Peyer's patch (tissue), 4 donors: ENCODE data around the gene RASA3. TPM values are rescaled to one million over a fixed set of nuclear protein-coding genes. Genes with fewer than 3 reads are reported as not detected.

Experiments used
- DNase-seq, 3 donors: peaks; one replicate each; pipeline ENCODE4 v3.0.0-alpha.2; 2017 to 2019
- H3K27ac ChIP-seq, 4 donors: fragments of 200-600 bp; sonication (generic); one replicate each; pipeline ENCODE4 v1.5.1; 2016 to 2019
- H3K27me3 ChIP-seq, 2 donors: fragments of 200-600 bp; sonication (generic); one replicate each; pipeline ENCODE4 v1.5.1; 2019
- H3K36me3 ChIP-seq, 3 donors: fragments of 200-600 bp; sonication (generic); one replicate each; pipeline ENCODE4 v1.5.1; 2016 to 2019
- H3K4me1 ChIP-seq, 4 donors: fragments of 200-600 bp; sonication (generic); one replicate each; pipeline ENCODE4 v1.5.1; 2016 to 2019
- H3K4me3 ChIP-seq, 4 donors: fragments of 200-600 bp; sonication (generic); 1 replicate in 3 of 4; 2 replicates in 1 of 4; pipeline ENCODE4 v1.5.1; 2016 to 2019; ENCODE audit warnings: mild to moderate bottlenecking in 1 of 4
- H3K9me3 ChIP-seq, 4 donors: fragments of 200-600 bp; sonication (generic); one replicate each; pipeline ENCODE4 v1.5.1; 2016 to 2019; ENCODE audit warnings: mild to moderate bottlenecking in 1 of 4
- POLR2A ChIP-seq, 2 donors: fragments of 450-650 bp; IDR thresholded peaks; one replicate each; pipeline ENCODE4 v1.5.1; 2017; ENCODE audit warnings: antibody characterized with exemption in 2 of 2, mild to moderate bottlenecking in 2 of 2, moderate library complexity in 2 of 2
- total RNA-seq, 4 donors: library from RNA; depleted of rRNA; stranded (reverse); fragments of >200 nt; gene quantifications; one replicate each; pipeline ENCODE4 v1.1.0, GENCODE V29; 2016
- TF ChIP-seq, protein P1 (sequence below), 6 experiments: fragments of 450-650 bp in 4 of 6; fragments of 200-600 bp in 2 of 6; sonication (generic) in 1 of 6; IDR thresholded peaks; one replicate each; pipeline ENCODE4 v1.5.1; 2017 to 2019; ENCODE audit warnings: antibody characterized with exemption in 6 of 6, mild to moderate bottlenecking in 3 of 6, moderate library complexity in 1 of 6

Gene RASA3
- total RNA-seq, 4 donors from 2014 or later, result 3.5 to 41.3 (median 6.9) TPM

DNA sequence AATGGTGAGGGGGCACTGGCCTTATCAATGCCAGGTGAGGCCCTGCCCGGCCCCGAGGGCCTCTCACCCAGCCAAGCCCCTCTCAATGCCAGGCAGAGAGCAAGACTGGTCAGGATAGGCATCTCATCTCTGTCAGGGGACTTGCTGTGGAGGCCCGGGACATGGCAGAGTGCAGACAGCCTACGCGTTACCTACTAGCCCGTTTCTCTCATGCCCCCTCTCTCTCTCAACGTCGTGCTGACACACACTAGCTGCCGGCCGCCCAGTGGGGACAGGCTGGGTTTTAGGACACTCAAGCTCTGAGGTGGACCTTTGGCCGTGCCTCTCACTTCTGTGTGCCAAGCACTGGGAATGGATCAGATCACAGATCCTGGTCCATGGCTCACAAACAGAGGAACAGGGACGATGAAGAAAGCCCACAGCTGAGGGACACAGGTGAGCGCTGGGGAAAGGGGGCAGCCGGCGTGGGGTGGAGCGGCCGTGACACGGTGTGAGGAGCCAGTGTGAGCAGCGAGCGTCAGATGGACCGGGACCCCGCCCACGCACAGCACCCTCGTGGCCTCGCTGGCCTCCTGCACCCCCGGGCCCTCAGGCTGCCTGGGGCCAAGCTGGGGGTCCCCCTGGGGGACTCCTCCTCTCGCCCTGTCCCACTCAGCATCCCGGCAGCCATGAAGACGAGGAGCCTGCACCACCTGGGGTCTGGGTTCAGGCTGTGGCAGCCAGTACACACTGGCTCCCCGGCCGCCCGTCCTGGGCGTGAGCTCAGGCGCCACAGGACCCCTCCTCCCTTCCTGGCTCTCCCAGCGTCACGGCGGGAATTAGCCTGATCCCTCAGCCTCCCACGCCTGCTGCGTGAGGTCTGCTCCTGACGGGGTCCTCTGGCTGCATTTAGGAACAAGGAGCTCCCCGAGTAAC lies 81.6 kb downstream of the RASA3 start:
- no peak for DNase-seq
- TF ChIP-seq, protein P1, sequence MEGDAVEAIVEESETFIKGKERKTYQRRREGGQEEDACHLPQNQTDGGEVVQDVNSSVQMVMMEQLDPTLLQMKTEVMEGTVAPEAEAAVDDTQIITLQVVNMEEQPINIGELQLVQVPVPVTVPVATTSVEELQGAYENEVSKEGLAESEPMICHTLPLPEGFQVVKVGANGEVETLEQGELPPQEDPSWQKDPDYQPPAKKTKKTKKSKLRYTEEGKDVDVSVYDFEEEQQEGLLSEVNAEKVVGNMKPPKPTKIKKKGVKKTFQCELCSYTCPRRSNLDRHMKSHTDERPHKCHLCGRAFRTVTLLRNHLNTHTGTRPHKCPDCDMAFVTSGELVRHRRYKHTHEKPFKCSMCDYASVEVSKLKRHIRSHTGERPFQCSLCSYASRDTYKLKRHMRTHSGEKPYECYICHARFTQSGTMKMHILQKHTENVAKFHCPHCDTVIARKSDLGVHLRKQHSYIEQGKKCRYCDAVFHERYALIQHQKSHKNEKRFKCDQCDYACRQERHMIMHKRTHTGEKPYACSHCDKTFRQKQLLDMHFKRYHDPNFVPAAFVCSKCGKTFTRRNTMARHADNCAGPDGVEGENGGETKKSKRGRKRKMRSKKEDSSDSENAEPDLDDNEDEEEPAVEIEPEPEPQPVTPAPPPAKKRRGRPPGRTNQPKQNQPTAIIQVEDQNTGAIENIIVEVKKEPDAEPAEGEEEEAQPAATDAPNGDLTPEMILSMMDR (IDR thresholded peaks at IDR 0.05), result no peak
- no peak for TF ChIP-seq POLR2A (IDR thresholded peaks at IDR 0.05)
- Histone ChIP-seq H3K27ac (peak overlapping the region in 1 of 4 donors; percentile 5), H3K9me3 (no peaks in the 10 kb centered on the region), H3K27me3 (no peaks in the 10 kb centered on the region), H3K36me3 (peaks cover 0 to 7% (median 0%) of the 10 kb centered on the region in 3 donors), H3K4me3 (no peak overlapping the region), H3K4me1 (peaks cover 0 to 24% (median 14%) of the 10 kb centered on the region in 4 donors)

- DNase-seq, result no peak
- peaks cover 0 to under 1% (median 0%) of the 10 kb centered on the region in 3 donors for H3K36me3 ChIP-seq
- H3K4me1 ChIP-seq, result peaks cover 0 to 24% (median 14%) of the 10 kb centered on the region in 4 donors
- no peaks in the 10 kb centered on the region for H3K9me3 ChIP-seq
- no peaks in the 10 kb centered on the region for H3K27me3 ChIP-seq
- H3K27ac ChIP-seq, result peak overlapping the region in 1 of 4 donors; percentile 39
- H3K4me3 ChIP-seq, result no peak overlapping the region
- TF ChIP-seq POLR2A (IDR thresholded peaks at IDR 0.05), result no peak
- TF ChIP-seq, protein P1 (IDR thresholded peaks at IDR 0.05), result no peak
Observed at GRCh38 chr13:114049626-114050101, 82.8 kb downstream of the RASA3 start.

- TF ChIP-seq POLR2A (IDR thresholded peaks at IDR 0.05), result no peak
- TF ChIP-seq, protein P1 (IDR thresholded peaks at IDR 0.05), result no peak
- peak in 2 of 3 donors; percentile 85 to 86 for DNase-seq
- peak overlapping the region in 2 of 4 donors; percentile 45 to 73 for H3K27ac ChIP-seq
Observed at GRCh38 chr13:114049026-114049425, 83.4 kb downstream of the RASA3 start.

GRCh38 chr13:114048443-114048842 lies 84.0 kb downstream of the RASA3 start:
- no peak for DNase-seq
- Histone ChIP-seq H3K27me3 (no peaks in the 10 kb centered on the region), H3K27ac (peak overlapping the region in 2 of 4 donors; percentile 45 to 73), H3K9me3 (no peaks in the 10 kb centered on the region), H3K36me3 (no peaks in the 10 kb centered on the region), H3K4me3 (peak overlapping the region in 2 of 4 donors; percentile 12 to 35), H3K4me1 (peaks cover 0 to 24% (median 14%) of the 10 kb centered on the region in 4 donors)
- no peak for TF ChIP-seq POLR2A (IDR thresholded peaks at IDR 0.05)
- TF ChIP-seq, protein P1 (IDR thresholded peaks at IDR 0.05), result no peak

More at GRCh38 chr13:114049026-114049425, 83.4 kb downstream of the RASA3 start:
- H3K27me3 ChIP-seq, result no peaks in the 10 kb centered on the region
- peak overlapping the region in 2 of 4 donors; percentile 12 to 35 for H3K4me3 ChIP-seq
- H3K9me3 ChIP-seq, result no peaks in the 10 kb centered on the region
- H3K36me3 ChIP-seq, result no peaks in the 10 kb centered on the region
- peaks cover 0 to 24% (median 14%) of the 10 kb centered on the region in 4 donors for H3K4me1 ChIP-seq

DNA sequence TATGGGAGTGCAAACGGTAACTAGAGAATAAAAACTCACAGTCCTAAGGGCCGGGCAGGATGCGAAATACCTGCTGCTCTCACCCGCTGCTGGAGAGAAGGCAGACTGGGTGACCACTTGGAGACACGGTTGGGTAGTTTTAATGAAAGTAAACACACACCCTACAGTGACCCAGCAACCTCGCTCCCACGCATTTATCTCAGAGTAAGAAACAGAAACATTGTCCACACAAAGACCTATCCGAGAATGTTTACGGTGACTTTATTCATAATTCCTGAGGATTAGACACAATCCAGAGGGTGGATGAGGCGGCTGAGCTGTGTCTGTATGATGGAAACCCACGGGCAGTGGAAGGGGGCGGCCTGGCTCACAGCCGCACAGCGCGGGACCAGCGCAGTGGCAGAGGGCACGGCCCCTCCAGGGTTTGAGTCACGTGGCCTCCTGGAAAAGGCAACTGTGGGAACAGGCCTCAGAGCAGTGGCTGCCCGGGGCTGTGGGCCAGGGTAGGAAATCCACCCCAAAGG lies 85.0 kb downstream of the RASA3 start:
- peaks cover 0 to 24% (median 14%) of the 10 kb centered on the region in 4 donors for H3K4me1 ChIP-seq
- peak overlapping the region in 2 of 4 donors; percentile 73 to 77 for H3K27ac ChIP-seq

More for the DNA sequence above, 85.0 kb downstream of the RASA3 start:
- Histone ChIP-seq H3K4me3 (no peak overlapping the region), H3K36me3 (no peaks in the 10 kb centered on the region), H3K9me3 (no peaks in the 10 kb centered on the region), H3K27me3 (no peaks in the 10 kb centered on the region)
- peak in 2 of 3 donors; percentile 68 to 78 for DNase-seq
- TF ChIP-seq, protein P1 (IDR thresholded peaks at IDR 0.05), result no peak
- TF ChIP-seq POLR2A (IDR thresholded peaks at IDR 0.05), result no peak
